Spleen (tissue), 7 donors: ENCODE measurements around the gene FGF14.

Source experiments
- POLR2A ChIP-seq, 3 donors: fragments of 450-650 bp; IDR thresholded peaks; one replicate each; pipeline ENCODE4 v1.5.1; 2017; ENCODE audit warnings: antibody characterized with exemption in 3 of 3, mild to moderate bottlenecking in 1 of 3
- POLR2AphosphoS5 ChIP-seq, 3 donors: sonication (generic); formaldehyde crosslinking; IDR thresholded peaks; one replicate each; pipeline ENCODE4 v1.5.1; 2017; ENCODE audit warnings: antibody characterized with exemption in 3 of 3
- TF ChIP-seq, protein P1 (sequence below), 11 experiments: fragments of 200-600 bp in 7 of 11; fragments of 450-650 bp in 4 of 11; sonication (generic) in 4 of 11; IDR thresholded peaks in 8 of 11; conservative IDR thresholded peaks in 3 of 11; 1 replicate in 7 of 11; 2 replicates in 4 of 11; pipeline versions ENCODE4 v1.4.0 to v1.8.0; 2016 to 2021; ENCODE audit warnings: antibody characterized with exemption in 11 of 11, inconsistent platforms in 4 of 11, mild to moderate bottlenecking in 1 of 11
- donor health status: DM: no; HTN: no; CAD: no; lungs with moderate emphysema.
- donor health status: DM: no; HTN: no; CAD: no.
- donor health status: DM: no; HTN: no; CAD: no.

DNA sequence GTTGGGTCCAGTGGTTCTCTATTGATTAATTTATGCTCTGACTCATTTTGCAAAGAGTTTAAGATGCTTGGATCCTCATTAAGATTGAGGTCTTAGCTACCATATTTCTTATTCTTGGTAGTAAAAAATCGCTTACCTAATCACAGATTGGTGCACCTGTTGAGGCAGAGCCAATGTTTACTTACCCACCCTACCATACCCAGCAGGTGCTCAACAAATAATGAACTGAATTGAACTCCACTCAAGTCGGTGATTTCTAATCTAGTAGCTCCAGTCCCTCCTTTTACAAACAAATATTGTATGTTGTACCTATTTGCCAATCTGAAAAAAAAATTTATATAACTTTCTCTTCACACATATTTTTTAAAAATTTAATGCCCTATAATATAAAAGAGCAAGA, 361.0 kb downstream of the FGF14 start:
- TF ChIP-seq, protein P1, sequence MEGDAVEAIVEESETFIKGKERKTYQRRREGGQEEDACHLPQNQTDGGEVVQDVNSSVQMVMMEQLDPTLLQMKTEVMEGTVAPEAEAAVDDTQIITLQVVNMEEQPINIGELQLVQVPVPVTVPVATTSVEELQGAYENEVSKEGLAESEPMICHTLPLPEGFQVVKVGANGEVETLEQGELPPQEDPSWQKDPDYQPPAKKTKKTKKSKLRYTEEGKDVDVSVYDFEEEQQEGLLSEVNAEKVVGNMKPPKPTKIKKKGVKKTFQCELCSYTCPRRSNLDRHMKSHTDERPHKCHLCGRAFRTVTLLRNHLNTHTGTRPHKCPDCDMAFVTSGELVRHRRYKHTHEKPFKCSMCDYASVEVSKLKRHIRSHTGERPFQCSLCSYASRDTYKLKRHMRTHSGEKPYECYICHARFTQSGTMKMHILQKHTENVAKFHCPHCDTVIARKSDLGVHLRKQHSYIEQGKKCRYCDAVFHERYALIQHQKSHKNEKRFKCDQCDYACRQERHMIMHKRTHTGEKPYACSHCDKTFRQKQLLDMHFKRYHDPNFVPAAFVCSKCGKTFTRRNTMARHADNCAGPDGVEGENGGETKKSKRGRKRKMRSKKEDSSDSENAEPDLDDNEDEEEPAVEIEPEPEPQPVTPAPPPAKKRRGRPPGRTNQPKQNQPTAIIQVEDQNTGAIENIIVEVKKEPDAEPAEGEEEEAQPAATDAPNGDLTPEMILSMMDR (IDR thresholded peaks at IDR 0.05 in 8 of 11, conservative IDR thresholded peaks at IDR 0.05 in 3 of 11): no peak
- TF ChIP-seq POLR2A (IDR thresholded peaks at IDR 0.05) (no peak), POLR2AphosphoS5 (IDR thresholded peaks at IDR 0.05) (no peak)
